ENCODE results near the gene TULP4. TPM values are rescaled to one million over a fixed set of nuclear protein-coding genes. Genes with fewer than 3 reads are reported as not detected.
A peak's percentile ranks its signal among the peaks of the same experiment; 100 is the strongest.

TULP4 gene, protein sequence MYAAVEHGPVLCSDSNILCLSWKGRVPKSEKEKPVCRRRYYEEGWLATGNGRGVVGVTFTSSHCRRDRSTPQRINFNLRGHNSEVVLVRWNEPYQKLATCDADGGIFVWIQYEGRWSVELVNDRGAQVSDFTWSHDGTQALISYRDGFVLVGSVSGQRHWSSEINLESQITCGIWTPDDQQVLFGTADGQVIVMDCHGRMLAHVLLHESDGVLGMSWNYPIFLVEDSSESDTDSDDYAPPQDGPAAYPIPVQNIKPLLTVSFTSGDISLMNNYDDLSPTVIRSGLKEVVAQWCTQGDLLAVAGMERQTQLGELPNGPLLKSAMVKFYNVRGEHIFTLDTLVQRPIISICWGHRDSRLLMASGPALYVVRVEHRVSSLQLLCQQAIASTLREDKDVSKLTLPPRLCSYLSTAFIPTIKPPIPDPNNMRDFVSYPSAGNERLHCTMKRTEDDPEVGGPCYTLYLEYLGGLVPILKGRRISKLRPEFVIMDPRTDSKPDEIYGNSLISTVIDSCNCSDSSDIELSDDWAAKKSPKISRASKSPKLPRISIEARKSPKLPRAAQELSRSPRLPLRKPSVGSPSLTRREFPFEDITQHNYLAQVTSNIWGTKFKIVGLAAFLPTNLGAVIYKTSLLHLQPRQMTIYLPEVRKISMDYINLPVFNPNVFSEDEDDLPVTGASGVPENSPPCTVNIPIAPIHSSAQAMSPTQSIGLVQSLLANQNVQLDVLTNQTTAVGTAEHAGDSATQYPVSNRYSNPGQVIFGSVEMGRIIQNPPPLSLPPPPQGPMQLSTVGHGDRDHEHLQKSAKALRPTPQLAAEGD (N-terminal part only)
- 14.9 TPM for polyA plus RNA-seq (2013, experiment 1 of 2; ENCODE audit: insufficient read length)
- polyA plus RNA-seq (2013, experiment 2 of 2; ENCODE audit: insufficient read length): 17.6 TPM

DNA sequence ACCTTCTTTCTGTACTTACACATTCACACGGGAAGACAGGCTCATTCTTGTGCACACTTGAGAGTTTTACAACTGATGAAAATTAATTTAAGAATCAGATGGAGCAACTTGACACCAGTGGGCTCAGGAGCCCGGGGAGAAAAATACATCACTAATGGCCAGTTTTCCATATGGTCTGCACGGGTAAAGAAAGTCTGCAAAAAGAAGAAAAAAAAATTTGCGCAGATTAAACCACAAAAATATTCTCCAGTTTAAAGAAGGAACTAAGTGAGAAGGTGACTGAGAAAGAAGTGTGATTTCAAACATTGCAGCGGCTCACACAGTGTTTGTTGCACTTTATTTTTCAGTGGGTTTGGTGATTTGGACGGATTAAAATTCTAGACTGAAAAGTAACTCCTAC lies at the start of gene TULP4:
Gene TULP4 (plus strand): TSS at position 301 of the 400 bp plus-strand sequence. CDS start 1,552 bp downstream, outside the sequence.
- DNase-seq: no peak

DNA sequence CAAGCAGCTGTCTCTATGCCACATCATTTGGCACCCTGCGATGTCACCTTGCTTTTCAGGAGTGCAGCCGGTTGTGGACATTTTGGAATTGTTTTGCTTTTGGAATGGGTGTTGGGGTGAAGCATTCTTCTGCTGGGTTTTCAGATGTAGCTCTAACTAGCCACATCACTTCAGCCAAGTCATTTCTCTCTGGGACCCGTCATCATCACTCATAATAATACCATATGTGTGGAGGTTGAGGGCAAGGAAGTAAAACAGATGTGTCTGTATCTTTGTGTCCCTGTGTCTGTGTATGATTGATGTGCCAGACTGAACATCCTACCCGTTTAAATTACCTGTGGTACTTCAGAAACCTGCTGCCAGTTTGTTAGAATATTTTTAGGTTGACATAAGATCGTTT lies 49.5 kb upstream of the TULP4 start:
- DNase-seq: no peak

DNA sequence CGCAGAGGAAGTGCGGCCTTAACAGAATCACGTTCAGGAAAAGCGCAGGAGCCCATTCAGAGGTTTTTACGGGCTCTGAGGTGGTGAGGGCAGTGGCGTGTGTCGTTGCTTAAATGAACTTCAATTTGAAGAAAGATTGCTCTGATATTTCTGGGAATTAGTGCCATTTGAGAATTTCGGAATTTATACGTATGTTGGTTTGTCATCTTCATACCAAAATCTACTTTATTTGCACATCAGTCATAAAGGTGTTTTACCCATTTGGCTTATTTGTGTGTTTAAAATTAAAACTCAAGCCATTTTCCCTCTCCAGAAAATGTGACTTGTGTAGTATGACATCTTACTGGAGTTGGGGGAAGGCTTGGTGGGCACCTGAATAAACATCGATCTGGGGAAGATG lies 48.1 kb upstream of the TULP4 start:
- DNase-seq: no peak

DNA sequence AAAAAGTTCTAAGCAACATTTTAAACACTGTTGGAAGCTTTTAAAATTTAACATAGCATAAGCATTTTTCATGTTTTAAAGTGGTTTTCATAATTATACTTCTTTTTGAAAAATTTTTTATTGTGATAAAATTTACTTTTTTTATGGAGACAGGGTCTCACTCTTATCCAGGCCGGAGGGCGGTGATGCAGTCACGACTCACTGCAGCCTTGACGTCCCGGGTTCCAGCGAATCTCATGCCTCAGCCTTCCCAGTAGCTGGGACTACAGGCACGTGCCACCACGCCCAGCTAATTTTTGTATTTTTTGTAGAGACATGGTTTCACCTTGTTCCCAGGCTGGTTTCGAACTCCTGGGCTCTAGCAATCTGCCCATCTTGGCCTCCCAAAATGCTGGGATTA lies 46.1 kb upstream of the TULP4 start:
- no peak for DNase-seq

DNA sequence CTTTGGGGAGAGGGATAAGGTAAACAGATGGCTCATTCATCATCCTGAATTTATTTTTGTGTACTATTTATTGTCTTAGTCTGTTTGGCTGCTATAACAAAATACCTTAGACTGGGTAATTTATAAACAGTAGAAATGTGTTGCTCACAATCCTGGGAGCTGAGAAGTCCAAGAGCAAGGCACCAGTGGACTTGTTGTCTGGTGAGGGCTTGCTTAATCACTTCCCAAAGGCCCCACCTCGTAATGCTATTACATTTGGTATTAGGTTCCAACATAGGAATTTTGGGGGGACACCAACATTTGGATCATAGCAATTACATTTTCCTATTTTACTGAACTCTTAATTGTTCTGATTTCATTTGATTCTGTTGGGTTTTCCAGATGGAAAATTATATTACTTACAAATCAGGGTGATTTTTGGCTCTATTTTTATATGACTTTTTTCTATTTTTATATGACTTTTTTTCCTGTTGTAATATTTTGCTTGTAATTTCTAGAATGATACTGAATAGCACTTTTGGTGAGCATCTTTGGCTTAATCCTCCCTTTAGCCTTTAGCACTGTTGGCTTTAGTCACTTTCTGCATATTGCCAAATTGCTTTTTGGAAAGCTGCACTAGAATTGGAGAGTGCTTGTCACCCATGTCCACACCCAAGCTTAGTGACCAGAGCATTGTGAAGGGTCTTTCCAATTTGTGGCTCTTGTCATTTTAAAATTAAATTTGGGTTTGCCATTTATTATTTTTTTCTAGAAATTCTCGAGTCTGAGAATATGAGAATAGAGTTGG lies 43.7 kb upstream of the TULP4 start:
- DNase-seq: no peak

DNA sequence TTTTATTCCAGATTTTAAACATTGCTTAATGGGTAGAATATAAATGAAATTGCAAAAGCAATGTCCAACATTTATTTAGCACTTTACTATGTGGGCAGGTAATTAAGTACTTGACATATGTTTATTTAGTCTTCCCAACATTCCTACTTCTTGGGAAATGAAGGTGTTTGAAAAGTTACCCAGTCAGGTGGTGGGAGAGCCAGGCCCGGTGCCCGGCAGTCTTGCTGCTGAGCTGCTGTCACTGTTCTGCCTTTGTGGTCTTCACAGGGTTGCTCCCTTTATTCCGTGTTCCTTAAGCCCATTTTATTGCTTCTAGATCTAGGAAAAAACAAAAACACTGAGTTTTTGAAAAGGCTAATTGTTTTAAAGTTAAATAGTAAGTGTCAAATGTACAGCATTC lies 42.6 kb upstream of the TULP4 start:
- no peak for DNase-seq

DNA sequence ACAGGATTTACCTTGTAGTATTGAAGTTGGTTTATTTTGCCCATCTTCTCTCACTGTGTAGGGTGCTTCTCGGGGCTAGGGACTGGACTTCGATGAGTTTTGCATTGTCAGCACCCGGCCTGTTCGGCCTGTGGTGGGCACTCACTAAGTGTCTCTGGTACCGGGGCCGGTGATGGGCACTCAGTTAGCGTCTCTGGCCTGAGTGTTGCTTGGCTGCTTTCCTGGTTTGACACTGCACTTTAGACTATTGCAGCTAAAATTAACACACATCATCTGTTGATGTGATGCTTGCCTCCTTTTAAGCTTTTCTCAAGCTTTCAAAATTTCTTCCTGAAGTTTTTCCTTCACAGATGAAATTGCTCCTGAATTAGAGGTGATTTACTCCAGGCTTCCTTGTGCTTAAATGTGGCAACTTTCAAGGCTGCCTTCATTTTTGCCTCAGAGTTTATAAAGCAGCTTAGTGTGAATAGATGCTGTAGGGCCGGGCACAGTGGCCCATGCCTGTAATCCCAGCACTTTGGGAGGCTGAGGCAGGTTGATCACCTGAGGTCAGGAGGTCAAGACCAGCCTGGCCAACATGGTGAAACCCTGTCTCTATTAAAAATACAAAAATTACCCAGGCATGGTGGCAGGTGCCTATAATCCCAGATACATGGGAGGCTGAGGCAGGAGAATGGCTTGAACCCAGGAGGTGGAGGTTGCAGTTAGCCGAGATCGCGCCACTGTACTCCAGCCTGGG lies 41.7 kb upstream of the TULP4 start:
- DNase-seq: no peak

DNA sequence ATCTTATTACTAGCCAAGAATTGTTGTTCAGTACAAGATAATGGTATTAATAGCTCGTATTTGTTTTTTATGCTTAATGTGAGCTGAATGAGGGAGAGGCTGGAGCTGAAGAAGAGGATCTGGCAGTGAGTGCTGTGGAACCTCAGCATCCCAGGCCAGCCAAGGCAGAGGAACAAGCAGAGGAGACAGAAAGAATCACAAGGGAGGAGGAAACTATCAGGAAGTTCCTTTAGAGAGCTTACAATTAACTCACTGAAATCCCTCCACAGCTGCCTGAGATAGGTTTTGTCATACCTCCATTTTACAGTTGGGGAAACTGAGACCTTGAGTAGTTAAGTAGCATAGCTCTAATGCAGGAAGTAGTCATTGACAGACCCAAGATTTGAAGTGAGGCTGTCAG lies 39.9 kb upstream of the TULP4 start:
- no peak for DNase-seq

DNA sequence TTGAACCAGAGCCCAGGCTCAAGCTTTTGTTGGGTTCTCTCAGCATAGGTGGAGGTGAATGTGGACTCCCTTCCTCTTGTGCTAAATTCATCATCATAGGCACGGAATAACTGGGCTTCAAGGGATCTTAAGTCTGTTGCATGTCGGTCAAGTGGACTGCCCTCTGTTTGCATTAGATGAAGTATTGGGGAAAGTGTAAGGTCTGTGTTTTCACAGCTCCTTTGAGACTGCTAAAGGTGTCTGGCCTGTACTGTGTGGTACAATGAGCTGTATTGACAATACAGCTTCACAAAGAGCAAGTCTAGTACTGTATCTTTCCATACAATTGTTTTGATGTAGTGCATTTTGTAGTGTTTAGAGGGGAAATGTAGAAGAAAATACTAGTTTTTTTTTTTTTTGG lies 34.3 kb upstream of the TULP4 start:
- no peak for DNase-seq

DNA sequence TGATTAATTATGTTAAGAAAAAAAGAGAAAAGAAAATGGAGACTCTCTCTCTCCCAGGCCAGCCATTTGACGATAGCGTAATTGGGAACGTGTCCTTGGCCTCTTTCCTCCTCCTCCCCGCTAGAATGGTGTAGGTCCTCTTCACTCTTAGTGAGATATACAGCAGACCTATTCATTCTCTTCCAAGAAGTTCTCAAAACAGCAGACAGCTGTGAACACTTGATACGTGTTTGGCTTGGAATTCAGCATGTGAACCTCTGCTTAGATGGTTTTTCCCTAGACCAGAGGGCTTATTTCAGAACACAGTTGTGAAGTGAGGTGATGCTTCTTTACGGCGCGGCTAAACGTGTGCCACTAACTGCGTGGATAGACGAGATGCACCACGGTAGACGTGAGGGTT lies 32.6 kb upstream of the TULP4 start:
- no peak for DNase-seq

DNA sequence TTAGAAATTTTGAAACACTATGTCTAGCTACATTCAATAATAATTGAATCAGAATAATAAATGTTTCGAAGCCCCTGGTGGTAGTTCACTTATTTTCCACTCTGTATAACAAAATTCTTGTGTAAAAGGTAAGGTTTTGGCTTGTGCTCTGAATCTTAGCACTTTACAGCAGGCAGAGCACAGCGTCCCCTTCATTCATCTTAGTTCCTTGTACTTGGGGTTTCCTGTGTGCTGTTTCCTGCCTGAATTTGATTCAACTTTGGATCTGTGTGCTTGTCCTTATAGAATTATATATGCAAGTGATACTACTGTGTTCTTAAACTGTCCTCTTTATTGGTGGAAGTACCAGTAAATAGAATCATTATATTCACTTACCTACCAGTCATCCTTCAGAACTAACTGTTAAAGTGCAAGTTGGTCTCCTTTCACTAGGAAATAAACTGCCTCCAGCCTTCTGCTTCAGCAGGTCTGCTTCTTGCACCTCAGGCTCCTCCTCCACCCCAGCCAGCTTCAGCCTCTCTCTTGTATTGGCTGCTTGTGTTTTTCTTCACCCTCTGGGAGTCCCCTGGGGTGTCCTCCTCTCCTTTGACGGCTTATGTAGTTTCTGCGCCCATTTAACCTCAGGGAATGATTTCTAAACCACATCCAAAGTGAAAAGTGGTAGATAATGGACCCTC lies 28.8 kb upstream of the TULP4 start:
- DNase-seq: peak; percentile 83

DNA sequence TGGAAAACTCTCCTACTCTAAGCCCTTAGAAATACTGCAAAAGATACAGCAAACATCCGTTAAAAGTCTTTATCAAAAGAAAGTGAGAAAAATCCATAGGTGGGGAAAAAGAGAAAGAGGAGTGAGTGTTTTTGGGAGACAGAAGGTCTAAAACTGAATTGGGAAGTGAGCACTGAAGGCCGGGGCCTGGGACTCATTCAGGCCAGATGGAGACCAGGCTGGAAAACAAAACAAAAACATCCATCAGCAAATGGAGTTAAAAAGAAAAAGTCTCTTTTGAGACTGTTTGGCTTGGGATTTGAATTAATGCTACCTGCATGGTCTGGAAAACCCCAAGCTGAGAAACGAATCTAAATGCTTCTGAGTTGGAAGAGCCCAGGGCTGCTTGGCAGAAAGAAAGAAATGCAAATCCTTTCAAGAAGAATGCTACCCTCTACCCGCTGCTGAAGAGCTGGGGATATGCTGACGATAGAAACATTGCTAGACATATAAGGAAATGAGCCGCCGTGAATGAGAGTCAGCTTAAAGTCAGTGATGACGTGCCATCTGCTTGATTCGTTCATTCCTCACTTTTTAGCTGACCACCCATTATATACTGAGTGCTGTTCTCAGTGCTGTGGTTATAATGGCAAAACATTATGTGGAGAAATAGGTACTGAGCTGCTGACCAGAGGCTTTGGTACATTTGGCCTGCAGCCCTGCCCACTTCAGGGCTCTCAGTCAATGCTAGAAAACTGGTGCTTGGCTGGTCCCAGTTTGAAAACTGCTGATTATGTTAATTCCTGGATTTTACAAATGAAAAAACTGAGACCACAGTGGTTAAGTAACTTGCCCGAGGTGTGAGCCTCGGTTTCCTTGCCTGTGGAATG lies 28.0 kb upstream of the TULP4 start:
- DNase-seq: peak; percentile 96

DNA sequence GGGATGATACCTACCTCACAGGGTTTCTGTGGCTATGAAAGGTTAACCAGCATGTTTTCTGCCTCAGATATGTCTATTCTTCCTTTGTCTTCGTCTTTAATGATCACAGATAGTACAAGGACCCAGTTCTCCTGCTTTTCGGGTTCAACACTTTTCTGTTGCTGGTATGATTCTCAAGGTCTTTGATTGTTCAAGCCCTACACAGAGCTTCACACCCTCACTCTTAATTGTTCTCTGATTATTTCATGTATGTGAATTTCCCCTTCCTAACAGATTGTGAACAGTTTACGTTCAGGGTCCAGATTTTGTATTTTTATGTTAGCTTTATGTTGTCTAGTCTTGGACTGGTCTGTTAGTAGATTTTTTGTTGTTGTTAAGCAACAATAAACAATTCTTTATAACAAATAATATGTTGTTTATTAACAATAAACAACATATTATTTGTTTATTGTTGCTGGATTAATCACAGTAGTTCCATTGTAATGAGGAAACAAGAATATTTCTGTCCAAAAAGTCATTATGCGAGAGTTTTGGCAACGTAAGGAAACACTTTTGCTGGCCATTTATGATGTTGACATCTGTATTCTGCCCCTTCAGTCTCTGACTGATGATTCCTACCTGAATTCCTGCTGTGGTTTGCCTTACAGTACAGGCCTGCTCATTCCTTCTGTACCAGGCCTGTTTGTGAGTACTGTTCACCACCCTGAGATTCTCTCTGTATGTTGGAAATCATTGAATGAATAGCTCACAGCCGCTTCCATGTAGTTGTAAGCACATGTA lies 27.2 kb upstream of the TULP4 start:
- DNase-seq: peak; percentile 46

DNA sequence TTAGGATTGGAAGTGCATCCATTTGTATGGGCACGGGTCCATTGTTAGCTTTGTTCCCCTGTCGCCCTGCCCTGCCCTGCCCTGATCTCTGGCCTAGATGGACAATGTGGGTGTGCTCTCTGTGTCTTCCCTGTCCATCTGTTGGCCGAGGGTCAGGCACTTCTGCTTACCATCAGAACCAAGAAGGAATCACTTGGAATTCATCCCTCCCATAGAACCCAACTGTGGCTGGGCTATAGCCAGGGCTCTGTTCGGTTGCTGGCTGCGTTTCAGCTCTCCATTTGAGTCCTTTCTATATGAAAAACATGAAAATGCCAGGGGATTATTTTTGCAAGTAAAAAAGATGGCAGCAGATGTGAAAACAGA lies 26.6 kb upstream of the TULP4 start:
- DNase-seq: peak; percentile 63

DNA sequence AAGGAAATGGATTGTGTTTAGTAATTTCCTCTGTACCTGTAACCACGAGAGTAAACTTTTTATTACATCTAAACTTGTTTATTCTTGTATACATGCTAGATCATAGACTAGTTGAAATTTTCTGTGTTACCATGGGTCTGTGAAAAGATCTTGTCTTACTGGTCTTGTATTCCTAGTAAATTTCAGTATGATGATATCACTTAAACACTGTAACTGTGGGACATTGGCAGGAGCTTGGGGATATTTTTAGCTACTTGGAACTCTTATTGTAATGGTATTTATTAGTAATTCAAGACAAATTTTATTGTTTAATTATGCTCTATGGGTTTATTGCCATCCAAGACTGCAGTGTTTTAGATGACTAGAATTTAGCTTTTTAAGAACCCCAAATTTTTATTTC lies 25.9 kb upstream of the TULP4 start:
- peak; percentile 85 for DNase-seq

DNA sequence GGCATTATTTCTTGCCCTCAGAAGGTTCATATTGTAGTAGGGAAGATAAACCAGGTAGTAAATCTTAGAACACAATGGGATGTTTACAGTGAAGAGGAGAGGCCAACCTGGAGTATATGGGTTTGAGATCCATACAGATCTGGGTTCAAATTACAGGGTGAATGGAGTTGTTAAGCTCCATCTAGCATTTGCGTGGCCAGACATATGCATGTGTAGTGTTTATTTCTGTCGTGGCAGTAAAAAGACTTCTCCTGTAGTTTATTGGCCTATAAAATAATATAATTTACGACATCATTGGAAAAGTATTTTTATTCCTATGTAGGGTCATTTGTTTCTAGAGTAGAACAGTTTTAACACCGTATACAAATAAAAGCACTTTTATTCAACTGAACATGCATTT lies 25.2 kb upstream of the TULP4 start:
- no peak for DNase-seq

DNA sequence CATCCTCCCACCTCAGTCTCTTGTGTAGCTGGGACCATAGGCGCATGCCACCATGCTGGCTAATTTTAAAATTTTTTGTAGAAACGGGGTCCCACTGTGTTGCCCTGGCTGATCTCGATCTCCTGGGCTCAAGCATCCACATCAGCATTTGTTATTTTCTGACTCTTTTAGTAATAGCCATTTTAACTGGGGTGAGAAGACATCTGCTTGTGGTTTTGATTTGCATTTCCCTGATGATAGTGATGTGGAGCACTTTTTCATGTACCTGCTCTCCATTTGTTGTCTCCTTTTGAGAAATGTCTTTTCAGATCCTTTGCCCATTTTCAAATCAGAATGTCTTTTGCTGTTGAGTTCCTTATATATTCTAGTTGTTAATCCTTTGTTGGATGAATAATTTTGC lies 22.2 kb upstream of the TULP4 start:
- DNase-seq: no peak

DNA sequence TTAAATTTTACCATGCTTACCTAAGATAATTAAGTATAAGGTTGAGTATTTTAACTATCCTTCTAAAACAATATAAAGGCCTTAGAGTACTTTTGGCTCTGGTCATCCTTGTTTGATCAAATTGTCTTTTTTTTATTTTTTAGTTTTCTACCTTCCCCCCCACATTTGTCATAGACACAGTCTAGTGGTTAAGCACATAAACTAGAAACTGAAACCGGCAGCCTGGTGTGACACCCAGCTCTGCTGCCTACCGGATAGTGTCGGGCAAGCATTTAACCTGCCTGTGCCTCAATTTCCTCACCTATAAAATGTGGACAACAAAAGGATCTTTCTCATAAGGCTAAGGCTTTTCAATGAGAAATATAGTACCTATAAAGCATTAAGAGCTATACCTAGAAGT lies 21.6 kb upstream of the TULP4 start:
- no peak for DNase-seq

DNA sequence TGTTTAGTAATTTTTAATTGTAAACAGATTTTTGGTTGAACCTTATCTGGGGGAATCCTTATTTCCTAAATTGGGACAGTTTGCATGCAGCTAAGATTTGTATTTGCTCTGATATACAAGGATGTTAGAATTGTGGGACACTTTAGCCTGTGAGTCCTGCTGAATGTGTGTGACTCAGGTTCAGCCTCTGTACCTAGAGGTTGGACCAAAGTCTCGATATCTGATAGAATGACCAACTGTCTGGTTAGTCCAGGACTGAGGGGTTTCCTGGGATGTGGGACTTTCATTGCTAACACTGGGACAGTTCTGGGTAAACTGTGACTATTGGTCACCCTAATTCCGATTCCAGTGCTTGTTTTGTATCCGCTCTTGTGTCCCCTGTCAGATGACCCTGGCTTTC lies 20.2 kb upstream of the TULP4 start:
- DNase-seq: no peak

DNA sequence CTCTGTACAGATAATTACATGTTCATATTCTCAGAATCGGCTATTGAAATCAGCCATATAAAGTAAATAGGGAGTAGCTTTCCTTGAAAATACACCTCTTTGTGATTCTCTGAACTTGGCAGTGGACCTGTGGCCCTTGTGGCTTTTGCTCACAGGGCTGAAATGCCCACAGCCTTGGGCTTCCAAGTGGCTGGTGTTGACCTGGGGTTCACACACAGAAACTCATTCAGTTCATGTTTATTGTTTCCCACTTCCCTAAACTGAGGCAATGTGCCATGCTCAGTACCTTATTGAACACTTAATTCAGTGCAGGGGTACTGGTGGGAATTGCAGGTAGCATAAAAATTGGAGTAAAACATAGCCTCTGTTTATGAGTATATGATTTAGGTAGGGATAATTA lies 19.1 kb upstream of the TULP4 start:
- DNase-seq: no peak

Measured in fibroblast of skin of scalp (primary cell).